ENCODE measurements around the gene TSNAXIP1.
A peak's percentile ranks its signal among the peaks of the same experiment; 100 is the strongest.

TSNAXIP1 gene

DNA sequence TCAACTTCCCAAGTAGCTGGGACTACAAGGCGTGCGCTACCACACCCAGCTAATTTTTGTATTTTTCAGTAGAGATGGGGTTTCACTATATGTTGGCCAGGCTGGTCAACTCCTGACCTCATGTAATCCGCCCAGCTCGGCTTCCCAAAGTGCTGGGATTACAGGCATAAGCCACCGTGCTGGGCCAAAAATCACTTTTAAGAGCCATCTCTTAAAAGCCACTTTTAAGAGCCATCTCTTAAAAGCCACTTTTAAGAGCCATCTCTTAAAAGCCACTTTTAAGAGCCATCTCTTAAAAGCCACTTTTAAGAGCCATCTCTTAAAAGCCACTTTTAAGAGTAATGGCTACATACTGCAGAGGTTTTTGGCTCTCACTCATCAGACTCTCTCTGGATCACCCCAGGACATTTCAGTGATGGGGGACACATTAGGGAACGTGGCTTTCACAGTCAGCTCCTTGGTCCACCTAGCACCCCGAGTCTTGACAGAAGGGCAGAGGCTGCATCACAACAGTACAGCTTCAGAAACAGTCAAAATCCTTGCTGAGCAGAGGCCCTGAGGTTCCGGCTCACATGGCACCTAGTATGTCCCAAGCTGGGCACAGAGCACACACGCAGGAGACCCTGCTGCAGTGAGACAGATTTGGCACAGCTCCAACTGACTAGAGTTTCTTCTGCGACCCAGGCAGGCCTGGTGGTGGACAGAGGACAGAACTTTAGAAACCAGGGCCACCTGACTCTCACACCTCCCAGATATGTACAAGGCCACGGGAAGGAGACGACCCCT, 23.9 kb upstream of the TSNAXIP1 start:
- DNase-seq, result peak; percentile 30

DNA sequence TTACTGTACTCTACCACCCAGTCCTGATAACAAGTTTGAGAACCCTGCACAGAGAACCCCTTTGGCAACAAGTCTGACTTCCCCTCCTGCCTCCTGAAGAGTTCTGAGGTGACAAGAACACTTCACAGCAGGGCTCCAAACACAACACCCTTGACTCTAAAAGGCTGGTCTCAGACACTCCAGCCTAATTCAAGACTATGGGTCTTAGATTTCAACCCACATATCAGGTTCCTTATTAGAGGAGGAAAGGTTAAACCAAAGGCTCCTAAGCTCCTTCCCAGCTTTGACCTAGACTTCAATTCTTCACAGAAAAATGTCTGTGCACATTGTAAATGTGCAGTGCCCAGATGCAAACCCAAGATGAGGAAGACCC, 23.4 kb upstream of the TSNAXIP1 start:
- peak; percentile 6 for DNase-seq

DNA sequence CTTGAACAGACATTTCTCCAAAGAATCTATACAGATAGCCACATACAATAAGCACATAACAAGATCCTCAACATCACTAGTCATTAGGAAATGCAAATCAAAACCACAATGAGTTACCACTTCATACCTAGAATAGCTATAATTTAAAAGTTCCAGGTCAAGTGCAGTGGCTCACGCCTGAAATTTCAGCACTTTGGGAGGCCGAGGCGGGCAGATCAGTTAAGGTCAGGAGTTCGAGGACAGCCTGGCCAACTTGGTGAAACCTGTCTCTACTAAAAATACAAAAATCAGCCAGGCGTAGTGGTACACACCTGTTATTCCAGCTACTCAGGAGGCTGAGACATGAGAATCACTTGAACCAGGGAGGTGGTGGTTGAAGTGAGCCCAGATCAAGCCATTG, 20.2 kb upstream of the TSNAXIP1 start:
- no peak for DNase-seq

DNA sequence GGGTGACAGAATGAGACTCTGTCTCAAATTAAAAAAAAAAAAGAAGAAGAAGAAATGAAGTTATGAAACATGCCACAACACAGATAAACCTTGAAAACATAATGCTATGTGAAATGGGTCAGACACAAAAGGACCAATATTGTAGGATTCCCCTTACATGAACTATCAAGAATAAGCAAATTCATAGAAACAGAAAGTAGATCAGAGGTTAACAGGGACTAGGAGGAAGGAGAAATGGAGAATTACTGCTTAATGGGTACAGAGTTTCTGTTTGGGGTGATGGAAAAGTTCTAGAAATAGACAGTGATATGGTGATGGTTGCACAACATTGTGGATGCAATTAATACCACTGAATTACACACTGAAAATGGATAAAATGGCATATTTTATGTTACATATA, 16.6 kb upstream of the TSNAXIP1 start:
- DNase-seq, result no peak

DNA sequence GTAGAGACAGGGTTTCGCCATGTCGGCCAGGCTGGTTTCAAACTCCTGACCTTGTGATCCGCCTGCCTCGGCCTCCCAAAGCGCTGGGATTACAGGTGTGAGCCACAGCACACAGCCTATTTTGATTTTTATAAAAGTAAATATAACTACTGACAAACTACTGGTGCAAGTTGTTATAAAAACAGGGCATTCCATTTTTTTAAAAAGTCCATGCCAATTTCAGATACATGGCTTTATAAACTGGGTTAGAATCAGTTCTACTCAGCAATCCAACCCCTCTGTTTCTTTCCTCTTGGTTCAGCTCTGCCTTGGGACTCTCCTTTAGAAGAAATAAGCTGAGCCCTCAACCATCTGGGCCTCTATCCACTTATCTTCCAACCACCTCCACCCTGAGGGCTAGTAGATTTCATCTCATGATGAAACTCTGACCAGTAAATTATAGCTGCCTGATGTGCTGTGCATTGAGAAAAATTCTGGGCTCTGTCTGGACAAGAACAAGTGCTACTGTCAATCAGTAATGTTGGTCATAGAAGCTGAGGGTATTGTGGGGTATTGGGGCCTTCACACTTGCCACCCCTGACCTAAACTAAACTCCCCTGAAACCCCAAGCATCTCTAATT, 10.5 kb upstream of the TSNAXIP1 start:
- DNase-seq, result no peak

DNA sequence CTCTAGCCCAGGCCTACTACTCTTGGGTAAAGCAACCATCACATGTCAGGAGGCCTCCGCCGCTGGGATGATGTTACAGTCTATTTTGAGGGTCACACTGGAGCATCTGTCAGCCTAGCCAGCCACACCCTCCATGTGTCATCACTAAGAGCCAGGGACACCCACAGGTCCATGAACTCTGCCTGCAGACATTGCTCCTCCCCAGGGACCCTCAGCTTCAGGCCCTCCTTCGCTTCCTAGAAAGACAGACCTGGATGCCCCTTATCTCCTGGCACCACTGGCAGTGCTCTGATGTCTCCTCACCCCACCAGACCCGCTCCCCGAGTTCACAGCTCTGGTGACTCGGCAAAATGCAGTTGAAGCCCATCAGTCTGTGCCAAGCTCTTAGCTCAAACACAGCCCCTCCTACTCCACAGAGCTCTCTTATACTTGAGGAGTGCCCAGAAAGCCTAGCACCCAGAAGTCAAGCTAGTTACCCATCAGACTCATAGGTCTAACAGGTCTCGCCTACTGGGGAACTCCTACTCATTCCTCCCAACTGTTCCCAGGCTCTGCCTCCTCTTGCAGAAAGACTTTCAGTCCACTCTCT, 6.3 kb upstream of the TSNAXIP1 start:
- DNase-seq, result no peak

DNA sequence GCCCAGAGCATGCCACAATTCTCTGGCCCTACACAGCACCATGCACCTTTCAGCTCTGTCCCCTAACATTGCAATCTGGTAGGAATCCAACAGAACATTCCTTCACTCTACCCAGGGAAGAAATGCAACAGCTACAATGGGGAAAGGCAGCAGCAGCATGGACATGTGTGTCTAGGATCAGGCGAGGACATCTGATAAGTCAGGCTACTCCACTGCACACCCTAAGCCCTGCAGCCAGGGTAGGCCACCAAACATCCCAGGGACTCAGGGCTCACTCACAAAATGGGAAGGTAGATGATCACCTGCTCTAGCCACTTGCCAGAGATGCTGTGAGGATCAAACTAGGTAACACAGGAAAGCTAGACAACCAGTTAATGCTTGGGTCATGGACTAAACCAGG, 5.4 kb upstream of the TSNAXIP1 start:
- DNase-seq, result no peak

DNA sequence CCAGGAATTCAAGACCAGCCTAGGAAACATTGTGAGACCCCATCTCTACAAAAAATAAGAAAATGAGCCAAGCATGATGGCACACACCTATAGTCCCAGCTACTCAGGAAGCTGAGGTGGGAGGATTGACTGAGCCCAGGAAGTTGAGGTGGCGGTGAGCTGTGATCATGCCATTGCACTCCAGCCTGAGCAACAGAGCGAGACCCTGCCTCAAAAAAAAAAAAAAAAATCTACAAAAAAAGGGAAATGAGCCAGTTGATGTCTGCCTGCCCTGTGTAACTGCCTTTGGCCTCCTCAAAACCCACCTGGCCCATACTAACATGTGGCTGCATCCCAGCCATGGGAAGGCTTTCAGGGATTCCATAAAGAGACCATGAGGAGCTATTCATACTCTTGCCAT, 4.8 kb upstream of the TSNAXIP1 start:
- DNase-seq, result no peak

DNA sequence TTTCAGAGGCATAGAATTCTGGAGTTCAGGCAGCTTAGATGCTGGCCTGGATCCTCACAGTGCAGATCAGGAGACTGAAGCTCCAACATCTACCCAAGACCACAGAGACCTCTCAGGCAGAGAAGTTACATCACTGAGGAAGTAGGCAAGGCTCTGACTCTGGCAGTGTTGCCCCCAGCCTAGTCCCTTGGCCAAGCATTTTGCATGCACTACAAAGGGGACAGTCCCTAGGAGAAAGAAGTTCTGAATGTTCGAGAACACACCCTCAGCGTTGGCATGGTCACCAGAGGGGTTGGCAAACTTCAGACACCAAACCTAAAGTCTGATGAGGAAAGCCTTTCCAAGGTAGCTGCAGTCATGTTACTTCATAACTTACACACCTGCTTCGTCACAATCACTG, 2.8 kb upstream of the TSNAXIP1 start:
- no peak for DNase-seq

DNA sequence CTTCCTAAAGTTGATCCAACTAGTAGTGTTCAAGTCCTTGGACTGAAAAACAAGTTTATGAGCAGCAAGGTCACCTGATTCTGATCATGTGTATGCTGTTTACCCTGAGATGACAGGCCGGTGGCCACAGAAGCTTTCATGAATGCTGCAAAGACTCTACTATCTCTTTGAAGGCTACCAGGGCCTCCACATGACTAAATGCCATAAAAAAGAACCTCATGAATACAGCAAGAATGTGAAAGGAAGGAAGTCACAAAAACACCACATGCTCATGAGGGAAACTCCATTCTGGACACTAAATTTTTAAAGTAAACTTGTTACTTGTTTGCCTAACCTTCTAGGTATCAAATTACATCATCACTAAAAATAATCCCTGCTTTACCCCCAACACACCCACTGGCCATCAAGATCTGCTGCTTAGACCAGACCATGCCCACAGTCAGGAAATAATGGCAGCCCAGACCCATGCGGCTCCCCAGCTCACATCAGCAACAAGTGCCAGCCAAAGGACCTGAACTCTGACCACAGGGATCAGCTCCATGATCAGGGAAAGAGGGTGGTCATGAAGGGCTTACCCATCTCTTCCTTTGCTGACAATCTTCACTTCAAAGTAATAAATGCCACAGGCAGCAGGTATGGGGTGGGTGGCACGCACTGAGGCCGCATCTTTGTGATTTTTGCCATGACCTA, 1.7 kb upstream of the TSNAXIP1 start:
- no peak for DNase-seq

DNA sequence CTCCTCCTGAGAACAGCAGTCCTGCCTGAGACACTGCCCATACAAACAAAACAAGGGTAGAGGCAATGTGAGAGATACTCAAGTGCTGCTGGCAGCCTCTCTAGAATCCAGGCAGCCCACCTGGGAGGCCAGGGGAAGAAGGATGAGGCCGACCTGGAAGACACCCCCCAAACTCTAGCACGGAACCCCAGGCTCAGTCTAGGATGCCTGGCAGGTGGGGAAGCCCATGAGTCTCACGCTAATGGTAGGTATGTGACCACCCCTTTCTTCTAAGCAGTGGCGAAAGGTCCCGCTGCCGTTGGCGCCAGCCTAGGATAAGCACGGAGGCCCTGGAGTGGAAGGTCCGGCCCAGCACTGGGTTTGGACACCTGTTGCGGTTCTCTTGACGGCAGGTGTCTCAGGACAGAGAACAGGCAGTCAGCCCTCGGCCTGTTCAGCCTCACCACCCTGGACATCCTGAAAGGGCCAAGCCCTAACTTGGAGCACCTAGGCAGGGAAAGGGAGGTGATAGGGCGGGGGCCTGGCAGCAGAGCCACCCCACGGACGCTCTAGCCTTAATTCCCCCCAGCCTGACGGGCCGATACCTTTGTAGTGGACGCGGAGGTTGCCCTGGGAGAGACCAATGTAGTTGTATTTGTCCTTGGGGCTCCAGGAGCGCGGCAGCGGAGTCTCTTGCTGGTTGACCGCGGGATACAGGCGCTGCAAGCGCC, 816 bp upstream of the TSNAXIP1 start:
- no peak for DNase-seq

DNA sequence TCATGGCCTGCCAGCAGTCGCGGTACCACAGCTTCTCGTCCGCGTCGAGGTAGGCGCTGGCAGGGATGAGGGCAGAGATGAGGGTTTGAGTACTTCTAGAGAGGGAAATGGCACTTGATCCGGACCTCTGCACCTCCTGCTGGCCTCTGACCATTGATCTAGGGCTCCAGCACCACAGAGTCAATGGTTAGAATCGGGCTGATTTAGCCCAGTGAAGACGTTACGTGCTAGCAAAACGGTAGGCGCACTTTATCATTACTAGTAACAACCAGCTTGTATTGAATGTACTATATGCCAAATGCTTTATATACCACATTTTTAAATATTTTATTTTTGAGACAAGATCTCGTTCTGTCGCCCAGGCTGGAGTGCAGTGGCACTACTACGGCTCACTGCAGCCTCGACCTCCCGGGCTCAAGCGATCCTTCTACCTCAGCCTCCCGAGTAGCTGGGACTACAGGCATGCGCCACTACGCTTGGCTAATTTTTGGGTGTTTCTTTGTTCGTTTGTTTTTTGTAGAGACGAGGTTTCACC, 526 bp downstream of the TSNAXIP1 start:
- no peak for DNase-seq

DNA sequence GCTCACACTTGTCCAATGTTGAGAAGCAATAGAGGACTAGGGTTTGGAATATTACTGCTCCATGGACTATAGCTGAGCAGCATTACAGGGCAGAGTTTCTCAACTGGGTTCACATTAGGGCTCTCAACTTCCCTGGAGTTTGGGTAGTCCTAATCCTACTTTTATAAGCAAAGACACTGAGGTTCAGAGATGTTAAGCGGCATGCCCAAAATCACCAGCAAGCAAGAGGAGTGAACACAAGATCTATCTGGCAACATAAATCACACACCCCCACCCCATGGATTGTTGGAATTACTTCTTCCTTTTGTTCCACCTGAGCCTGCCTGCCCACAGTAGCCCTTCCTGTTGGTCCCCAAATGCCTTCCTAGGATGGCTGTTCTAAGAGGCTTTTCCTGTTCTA, 5.2 kb downstream of the TSNAXIP1 start:
- DNase-seq, result no peak

DNA sequence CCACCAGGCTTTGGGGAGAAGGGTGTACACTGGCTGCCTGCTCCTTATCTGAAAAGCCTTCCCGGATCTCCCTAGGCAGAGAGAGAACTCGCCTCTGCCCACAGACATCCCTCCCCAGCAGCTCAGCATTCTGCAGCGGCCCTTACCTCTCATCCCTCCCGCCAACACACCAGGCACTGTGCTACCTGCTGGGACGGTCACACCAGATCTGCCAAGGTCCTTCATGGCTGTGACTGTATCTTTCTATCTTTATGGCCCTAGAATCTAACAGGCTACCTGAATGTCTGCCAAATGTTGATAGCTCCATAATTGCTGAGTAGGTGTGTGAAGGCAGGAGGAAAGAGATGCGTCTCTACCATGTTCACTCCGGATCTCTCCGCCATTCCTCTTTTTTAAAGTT, 7.9 kb downstream of the TSNAXIP1 start:
- no peak for DNase-seq

DNA sequence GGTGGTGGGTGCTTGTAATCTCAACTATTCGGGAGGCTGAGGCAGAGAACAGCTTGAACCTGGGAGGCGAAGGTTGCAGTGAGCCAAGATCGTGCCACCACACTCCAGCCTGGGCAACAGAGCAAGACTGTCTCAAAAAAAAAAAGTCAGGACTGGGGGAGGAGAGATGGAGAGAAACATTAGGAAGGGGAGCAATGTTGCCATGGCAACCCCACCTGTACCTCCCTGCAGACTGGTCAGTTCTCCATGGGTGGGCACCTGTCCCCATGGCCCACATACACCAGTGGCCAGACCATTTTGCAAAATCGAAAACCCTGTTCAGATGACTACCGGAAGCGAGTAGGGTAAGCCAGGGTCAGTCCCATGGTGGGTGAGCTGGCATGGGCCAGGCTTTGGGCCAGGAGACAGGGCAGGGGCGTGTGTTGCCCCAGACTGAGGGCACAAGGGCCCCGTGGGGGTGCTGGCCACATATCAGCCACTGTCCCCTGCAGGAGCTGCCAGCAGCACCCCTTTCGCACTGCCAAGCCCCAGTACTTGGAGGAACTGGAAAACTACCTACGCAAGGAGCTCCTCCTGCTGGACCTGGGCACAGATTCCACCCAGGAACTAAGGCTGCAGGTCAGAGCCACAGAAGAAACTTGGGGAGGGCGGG, 14.0 kb downstream of the TSNAXIP1 start:
- no peak for DNase-seq

DNA sequence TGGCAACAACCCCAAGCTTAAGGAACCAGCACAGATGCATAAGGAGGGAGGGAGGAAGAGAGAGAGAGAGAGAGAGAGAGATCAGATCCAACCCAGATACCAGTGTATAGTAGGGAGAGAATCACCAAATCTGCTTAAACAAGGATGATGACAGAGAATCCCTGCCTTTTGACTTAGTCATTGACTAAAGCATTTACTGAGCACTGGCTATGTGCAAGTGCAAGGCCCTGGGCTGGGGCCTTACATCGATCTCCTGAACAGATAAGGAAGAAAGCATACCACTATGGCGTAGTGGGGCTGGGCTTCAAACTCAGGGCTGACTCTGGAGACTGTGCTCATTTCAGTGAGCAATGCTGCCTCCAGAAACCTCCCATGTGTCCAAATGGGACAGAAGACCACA, 15.8 kb downstream of the TSNAXIP1 start:
- DNase-seq, result no peak

DNA sequence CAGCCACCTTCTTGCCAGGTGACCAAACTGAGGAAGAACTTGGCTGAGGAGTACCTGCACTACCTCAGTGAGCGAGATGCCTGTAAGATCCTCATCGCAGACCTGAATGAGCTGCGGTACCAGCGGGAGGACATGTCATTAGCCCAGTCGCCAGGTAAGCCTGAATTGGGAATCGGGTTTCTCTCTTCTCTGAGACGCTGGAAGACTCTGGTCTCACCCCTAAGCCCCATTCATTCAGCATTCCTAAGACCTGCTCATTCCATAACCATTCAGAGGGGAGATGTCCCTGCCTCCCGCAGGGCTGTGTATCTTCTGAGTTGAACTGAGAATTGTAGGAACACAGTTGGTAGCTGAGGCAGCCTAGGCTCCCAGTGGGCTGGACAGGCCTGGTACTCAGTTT, 18.4 kb downstream of the TSNAXIP1 start:
- DNase-seq, result no peak

DNA sequence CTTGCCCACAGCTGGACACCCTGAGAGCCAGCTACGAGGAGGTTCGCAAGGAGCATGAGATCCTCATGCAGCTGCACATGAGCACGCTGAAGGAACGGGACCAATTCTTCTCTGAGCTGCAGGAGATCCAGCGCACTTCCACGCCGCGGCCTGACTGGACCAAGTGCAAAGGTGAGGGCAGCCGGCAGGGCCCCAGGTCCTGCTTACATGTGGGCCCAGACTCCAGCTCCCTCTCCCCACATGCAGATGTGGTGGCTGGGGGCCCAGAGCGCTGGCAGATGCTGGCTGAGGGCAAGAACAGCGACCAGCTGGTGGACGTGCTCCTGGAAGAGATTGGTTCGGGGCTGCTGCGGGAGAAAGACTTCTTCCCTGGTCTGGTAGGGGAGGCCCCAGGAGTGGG, 19.2 kb downstream of the TSNAXIP1 start:
- DNase-seq, result no peak

DNA sequence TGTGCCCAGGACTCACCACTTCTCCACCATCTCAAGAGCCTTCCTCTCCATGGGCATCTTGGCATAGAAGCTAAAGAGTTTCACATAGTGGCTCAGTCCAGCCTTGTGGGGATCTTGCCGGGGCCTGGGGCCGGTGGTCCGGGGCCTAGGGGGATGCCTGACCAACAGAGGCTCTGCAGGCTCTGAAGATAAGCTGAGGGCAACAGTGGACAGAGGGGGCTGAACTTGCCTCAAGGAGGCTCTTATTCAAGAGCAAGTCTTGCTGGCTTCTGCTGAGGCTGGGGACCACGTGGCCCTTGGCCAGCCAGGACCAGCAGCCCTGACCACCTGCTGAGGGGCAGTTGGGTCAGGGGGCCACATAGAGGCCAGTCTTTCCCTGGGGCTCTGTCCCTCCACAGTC, 22.0 kb downstream of the TSNAXIP1 start:
- DNase-seq, result no peak

DNA sequence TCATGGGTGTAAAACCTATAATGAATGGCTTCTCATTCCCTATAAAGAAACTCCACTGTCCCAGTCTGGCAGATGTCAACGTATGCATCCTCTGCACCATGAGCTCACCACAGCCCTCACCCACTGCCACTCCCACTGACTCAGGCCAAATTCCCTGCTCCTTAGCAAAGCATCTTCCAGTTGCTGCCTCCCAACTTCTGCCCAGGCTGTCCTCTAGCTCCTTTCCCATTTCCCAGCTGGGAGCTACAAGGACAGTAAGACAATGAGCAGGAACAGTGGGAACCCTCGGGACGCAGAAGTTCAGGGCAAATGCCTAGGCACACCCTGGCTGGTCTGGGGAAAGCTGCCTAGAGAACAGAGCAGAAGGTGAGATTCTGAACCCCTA, 26.3 kb downstream of the TSNAXIP1 start:
- DNase-seq, result no peak

DNA sequence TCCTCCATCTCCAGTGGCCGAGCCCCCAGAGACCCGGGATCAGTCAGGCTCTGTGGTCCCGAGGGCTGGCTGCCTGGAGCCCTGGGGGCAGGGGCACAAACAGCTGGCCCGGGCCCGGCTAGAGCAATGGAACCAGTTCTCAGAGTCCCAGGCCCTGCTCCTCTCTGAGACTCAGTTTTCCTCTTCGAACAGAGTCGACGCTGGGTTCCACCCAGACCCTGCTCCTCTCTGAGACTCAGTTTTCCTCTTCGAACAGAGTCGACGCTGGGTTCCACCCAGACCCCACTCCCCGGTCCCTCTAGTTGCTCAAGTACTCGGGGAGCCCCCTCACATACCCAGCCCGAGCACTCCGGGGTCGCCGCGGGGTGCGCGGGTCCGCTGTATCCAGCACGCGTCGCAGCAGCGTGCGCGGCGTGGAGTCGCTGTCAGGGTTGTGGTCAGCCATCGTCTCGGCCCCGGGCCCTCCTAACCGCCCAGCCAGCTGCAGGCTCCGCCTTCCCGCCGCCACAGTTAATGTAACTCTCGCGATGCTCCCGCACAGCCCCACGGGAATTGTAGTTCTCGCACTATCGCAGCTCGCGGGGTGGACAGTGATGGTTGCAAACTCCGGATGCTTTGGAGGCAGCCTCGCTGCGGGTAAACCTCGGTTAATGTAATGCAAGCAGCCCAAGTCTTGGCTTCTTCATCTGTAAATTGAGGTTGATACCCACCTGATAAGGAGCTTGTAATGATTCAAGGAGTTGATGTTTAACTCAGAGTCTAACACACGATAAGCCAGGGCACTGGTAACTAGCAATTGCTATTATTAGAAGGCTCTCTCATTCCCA, 26.9 kb downstream of the TSNAXIP1 start:
- DNase-seq, result peak; percentile 21

DNA sequence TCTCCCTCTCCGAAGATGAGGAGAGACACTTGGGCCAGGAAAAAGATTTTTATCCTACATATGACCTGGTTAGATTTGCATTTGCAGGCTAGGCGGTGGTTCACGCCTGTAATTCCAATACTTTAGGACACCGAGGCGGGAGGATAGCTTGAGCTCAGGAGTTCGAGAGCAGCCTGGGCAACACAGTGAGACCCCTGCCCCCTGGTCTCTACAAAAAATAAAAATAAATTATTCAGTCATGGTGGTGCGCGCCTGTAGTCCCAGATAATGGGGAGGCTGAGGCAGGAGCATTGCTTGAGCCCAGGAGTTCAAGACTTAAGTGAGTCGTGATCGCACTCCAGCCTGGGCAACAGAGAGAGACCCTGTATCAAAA, 27.5 kb downstream of the TSNAXIP1 start:
- no peak for DNase-seq
